NOMO-1 treated with DMSO at 0.1 percent for 48 hours (cell line): ENCODE measurements around the gene RFC4.

ENCODE experiments used
- DNase-seq: peaks from one replicate; lab custom pipeline; 2025; ENCODE audit not compliant: unreplicated experiment; lab: John Stamatoyannopoulos, UW

RFC4 gene

GRCh38 chr3:186787642-186788481, 18.4 kb downstream of the RFC4 start:
- no peak for DNase-seq

DNA sequence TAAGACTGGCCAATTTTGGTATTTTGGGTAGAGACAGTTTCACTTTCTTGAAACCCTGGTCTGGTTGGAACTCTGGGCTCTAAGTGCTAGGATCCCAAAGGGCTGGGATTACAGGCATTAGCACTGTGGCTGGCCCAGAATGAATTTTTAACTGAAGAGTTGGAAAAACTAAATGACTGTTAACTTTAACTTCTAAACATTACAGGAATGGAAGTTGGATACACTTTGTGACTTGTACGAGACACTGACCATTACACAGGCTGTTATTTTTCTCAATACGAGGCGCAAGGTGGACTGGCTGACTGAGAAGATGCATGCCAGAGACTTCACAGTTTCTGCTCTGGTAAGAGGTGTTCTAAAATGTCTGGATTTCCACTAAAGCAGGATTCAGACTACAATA, 19.4 kb downstream of the RFC4 start:
- DNase-seq: no peak

DNA sequence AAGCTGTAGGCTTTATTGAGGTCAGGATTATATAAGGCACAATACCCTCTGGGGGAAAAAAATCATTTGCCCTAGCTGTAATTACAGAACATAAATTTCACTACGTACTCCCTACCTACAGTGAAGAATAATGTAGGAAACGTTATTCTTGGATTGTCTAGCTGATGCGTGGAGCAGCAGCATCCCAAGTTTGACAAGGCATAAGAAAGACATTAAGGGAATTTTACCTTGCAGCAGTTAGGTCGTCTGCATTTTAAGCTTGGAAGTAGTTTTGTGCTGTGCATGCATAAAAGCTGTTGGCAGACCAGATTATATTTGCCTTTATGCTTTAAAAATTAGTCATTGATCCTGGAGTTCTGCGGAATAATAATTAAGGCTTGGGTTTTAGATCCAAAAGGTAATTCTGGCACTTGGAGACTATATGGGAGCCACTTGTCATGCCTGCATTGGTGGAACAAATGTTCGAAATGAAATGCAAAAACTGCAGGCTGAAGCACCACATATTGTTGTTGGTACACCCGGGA, 20.7 kb downstream of the RFC4 start:
- no peak for DNase-seq

DNA sequence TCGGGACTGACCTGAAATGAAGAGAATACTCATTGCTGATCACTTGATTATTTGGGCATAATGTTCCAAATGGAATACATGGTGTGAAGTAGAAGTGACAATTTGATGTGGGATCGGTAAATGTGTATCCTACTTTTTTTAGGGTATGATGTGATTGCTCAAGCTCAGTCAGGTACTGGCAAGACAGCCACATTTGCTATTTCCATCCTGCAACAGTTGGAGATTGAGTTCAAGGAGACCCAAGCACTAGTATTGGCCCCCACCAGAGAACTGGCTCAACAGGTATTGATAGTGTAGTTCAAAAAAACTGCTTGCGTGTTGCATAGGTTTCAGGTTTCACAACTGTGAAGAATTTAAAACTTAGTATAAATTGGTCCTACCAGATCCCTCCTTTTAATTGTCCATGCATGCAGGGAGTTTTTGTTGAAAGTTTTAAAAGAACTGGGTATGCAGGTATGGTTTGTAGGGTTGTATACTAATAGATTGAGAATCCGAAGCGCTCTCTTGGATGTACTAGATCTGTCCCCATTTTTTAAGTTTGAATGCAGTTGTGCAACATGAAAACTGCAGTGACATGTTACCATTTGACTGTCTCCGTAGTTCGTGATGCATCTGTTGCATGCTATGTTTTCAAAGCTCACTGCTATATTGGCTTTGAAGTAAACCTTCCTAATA, 21.3 kb downstream of the RFC4 start:
- DNase-seq: peak; percentile 28

GRCh38 chr3:186783731-186784515, 22.4 kb downstream of the RFC4 start:
- DNase-seq: peak; percentile 77

- peak; percentile 82 for DNase-seq
These were observed 23.1 kb downstream of the RFC4 start, which contains the start of gene EIF4A2 for GRCh38 chr3:186783058-186783730. EIF4A2 (plus strand) TSS chr3:186783577; CDS start chr3:186783611, 34 bp downstream.

GRCh38 chr3:186782542-186783057, 23.7 kb downstream of the RFC4 start:
- peak; percentile 58 for DNase-seq

DNA sequence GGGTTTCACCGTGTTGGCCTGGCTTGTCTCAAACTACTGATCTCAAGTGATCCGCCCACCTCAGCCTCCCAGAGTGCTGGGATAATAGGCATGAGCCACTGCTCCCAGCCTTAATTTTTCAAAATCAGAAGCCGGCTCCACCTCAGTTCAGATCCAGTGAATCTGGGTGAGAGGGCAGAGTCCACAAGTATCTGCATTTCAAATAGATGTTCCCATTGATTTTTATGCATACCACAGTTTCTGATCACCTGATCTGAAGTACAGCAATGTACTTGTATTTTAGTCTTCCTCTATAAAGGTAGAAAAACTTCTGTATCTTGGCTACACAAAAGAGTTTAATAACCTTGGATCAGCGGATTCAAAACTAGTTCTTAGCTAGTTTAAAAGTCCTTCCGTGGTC, 27.1 kb downstream of the RFC4 start:
- DNase-seq: no peak

DNA sequence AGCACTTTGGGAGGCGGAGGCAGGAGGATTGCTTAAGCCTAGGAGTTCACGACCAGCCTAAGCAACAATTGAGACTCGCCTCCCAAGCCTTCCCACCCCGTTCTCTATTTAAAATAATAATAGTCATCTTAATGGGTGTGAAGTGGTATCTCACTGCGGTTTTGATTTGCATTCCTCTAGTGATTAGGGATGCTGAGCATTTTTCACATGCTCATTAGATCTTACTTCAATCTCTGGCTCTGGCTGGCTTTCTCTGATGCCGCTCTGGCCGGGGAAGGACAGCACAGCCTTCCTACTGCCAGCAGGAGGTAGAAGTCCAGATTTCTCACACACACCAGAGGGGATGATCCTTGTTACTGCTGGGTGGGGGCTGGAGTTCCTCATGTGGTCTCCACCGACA, 30.3 kb downstream of the RFC4 start:
- DNase-seq: no peak

- DNase-seq: peak; percentile 91
These were observed 33.4 kb downstream of the RFC4 start for GRCh38 chr3:186772701-186773417.

DNA sequence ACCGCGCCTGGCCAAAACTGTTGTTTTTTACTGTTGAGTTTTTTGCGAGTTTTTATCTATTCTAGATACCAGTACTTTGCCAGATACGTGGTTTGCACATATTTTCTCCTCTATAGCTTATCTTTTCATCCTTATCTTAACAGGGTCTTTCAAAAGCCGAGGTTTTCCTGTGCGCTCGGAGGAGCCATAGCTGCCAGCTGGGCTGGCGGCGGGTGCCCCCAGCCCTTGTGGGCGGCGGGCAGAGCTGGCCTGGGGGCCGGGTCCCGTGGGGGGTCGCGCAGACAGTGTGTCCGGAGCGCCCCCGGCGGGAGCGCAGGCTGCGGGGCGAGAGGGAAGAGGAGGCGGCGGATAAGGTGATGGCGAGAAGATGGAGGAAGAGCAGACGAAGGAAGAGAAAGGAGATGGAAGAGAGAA, 34.0 kb downstream of the RFC4 start:
- DNase-seq: peak; percentile 75

DNA sequence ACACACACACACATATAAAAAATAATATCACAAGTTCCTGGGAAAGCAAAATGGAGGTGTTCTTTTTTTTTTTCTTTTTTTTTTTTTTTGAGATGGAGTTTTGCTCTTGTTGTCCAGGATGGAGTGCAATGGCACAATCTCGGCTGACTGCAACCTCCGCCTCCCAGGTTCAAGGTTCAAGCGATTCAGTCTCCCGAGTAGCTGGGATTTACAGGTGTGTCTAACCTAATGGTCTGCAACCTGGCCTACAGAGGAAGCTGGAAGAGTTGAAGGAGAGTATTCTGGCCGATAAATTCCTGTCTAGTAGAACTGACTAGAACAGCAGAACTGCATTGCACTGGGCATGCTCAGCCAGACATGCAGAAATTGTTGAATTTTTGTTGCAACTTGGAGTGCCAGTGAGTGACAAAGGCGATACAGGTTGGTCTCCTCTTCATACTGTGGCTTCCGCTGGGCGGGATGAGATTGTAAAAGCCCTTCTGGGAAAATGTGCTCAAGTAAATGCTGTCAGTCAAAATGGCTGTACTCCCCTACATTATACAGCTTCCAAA, 45.3 kb downstream of the RFC4 start:
- no peak for DNase-seq

DNA sequence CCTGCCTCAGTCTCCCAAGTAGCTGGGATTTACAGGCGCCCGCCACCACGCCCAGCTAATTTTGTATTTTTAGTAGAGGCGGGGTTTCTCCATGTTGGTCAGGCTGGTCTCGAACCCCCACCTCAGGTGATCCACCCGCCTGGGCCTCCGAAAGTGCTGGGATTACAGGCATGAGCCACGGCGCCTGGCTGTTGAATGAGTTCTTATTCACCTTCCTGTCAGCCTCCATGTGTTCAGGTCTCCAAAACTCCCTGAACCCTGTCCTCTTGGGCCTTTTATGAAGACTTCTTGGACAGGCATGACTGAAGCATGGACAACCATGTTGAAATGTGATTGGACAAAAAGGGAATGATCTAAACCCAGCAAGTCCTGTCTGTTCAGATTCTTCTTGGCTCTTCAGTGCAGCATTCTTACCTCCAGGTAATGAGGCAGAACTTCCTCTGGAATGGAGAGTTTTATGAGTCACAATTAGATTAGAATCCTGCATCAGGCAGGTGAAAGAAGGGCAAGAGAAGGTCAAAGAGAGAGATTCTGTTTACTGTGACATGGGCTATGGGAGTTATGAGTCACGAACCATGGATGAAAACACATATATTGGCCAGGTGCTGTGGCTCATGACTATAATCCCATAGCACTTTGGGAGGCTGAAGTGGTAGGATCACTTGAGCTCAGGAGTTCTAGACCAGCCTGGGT, 46.0 kb downstream of the RFC4 start:
- no peak for DNase-seq

DNA sequence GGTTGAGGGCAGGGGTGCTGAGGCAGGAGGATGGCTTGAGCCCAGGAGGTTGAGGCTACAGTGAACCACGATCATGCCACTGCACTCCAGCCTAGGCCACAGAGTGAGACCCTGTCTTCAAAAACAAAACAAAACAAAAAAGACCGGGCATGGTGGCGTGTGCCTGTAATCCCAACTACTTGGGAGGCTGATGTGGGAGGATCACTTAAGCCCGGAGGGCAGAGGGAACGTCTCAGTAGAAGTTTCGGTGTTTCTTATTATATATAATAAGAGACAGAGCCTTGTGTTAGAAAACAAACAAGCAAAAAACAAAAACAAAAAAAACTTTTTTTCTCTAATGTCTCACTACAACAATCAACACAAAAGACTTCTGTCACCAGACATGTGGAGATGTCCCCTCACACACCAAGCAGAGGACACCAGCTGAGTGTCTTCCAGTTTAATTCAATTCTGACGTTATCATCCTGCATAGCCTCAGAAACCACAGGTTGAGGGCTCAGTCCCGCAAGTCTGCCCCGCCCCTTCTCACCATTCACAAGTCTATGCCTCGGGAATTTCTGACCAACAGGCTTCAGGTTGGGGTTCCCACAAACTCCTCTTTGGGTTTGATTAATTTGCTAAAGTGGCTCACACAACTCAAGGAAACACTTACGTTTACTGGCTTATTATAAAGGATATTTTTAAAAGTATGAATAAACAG, 46.9 kb downstream of the RFC4 start:
- no peak for DNase-seq

DNA sequence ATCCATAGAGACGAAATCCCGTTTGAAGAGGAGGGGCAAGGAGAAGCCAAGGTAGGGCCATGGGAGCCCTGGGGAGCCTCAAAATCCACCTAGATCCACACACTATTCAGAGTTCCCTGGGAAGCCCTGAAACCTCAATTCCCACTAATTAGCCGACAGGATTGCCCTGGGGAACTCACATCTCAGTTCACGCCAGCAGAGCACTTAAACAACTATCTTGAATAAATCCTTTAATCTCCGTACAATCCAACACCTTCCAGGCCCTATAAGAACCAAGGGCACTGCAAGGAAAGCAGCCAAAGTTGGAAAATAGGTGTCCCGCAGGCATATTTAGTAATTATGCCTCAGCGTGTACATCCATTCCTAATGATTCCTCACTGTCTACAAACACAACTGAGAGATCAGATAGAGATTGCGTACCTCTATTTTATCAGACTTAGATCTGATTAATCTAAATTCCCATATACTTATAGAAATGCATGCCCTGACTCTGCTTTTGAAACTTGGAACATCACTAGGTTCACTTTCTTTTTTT, 48.5 kb downstream of the RFC4 start:
- DNase-seq: no peak

DNA sequence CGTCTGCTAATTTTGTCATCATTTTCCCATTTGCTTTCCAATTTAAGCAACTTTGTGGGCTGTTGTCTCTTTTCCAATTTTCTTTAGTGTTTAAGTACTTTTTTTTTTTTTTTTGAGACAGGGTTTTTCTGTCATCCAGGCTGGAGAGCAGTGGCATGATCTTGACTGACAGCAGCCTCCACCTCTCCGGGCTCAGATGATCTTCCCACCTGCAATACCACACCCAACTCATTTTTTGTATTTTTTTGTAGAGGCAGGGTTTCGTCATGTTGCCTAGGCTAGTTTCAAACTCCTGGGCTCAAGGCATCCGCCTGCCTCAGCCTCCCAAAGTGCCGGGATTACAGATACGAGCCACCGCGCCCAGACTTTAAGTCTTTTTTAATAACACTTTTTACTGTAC, 49.1 kb downstream of the RFC4 start:
- no peak for DNase-seq

DNA sequence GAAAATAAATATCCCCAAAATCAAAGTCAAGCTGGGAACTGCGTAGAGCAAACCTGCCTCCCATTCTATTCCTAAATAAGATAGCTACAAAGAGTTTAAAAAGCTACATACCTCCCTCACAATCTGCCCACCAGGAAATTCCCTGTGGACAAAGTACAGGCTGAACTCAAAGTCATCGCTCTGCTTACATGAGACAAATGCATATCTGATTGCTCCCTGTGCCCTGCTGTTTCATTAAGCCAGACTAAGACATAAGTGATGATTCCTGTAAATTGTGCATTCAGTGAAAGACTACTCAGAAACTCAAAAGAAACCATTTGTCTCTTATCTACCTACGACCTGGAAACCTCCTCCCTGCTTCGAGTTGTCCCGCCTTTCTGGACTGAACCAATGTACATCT, 51.4 kb downstream of the RFC4 start:
- no peak for DNase-seq

GRCh38 chr3:186754006-186754405, 52.3 kb downstream of the RFC4 start:
- DNase-seq: no peak
